Retinal pigment epithelial cell (primary cell): ENCODE data around the gene PLAAT2.
A peak's percentile ranks its signal among the peaks of the same experiment; 100 is the strongest.

Experiments
- DNase-seq: peaks from one replicate; pipeline ENCODE4 v3.0.0-alpha.2; 2010; ENCODE audit warnings: low read depth
- H3K4me3 ChIP-seq: 2 replicates; pipeline ENCODE4 v1.5.1; 2011; ENCODE audit warnings: mild to moderate bottlenecking, low read length, control low read depth, moderate library complexity
- CTCF ChIP-seq: conservative IDR thresholded peaks from 2 replicates; pipeline ENCODE4 v1.5.1; 2011; ENCODE audit warnings: low read depth, low read length, control low read depth, inconsistent platforms

PLAAT2 gene

GRCh38 chr11:63510360-63511047, 52.7 kb downstream of the PLAAT2 start:
- DNase-seq = peak; percentile 31
- no peak overlapping the region for H3K4me3 ChIP-seq
- peak; percentile 15 for TF ChIP-seq CTCF

GRCh38 chr11:63508745-63509144, 54.4 kb downstream of the PLAAT2 start:
- TF ChIP-seq CTCF = no peak
- no peak for DNase-seq
- no peak overlapping the region for H3K4me3 ChIP-seq

- peak; percentile 59 for TF ChIP-seq CTCF
- H3K4me3 ChIP-seq = no peak overlapping the region
- no peak for DNase-seq
Observed at GRCh38 chr11:63508009-63508408, 55.2 kb downstream of the PLAAT2 start.

- DNase-seq = no peak
- no peak overlapping the region for H3K4me3 ChIP-seq
- TF ChIP-seq CTCF = no peak
Observed at GRCh38 chr11:63507511-63507910, 55.7 kb downstream of the PLAAT2 start.

- H3K4me3 ChIP-seq = no peak overlapping the region
- no peak for TF ChIP-seq CTCF
- DNase-seq = no peak
Observed at GRCh38 chr11:63506876-63507275, 56.3 kb downstream of the PLAAT2 start.

- H3K4me3 ChIP-seq = no peak within 1 kb of the TSS
- TF ChIP-seq CTCF = no peak
Observed at GRCh38 chr11:63505857-63506528, 57.2 kb downstream of the PLAAT2 start, which contains the start of gene LGALS12. Gene LGALS12 (plus strand): TSS chr11:63506084. CDS start chr11:63506459, 375 bp downstream.

More at GRCh38 chr11:63505857-63506528, 57.2 kb downstream of the PLAAT2 start, which contains the start of gene LGALS12:
- no peak for DNase-seq
